ENCODE results near the gene MYG1. TPM values are rescaled to one million over a fixed set of nuclear protein-coding genes. Genes with fewer than 3 reads are reported as not detected.
"Not testable (repeated sequence)": the region's sequence is repeated elsewhere in the genome, so short reads cannot be mapped to it uniquely, and the experiment has no call there.

Gene MYG1
- total and polyA plus RNA-seq, 5 donors, result 28.9 to 44.3 (median 37.3) TPM

- DNase-seq (no peak), ATAC-seq (no peak)
- Histone ChIP-seq H3K27ac (ENCODE audit: low read length) (no peak overlapping the region), H3K27me3 (ENCODE audit: control insufficient read depth, insufficient read depth) (no peaks in the 10 kb centered on the region), H3K9me3 (ENCODE audit: control insufficient read depth, low read length) (no peaks in the 10 kb centered on the region), H3K4me1 (ENCODE audit: control insufficient read depth, insufficient read depth, low read length) (no peaks in the 10 kb centered on the region), H3K4me3 (ENCODE audit: low read length) (no peak overlapping the region)
- intact Hi-C loops (cut with DNase I), result loop anchor here in 3 of 4 donors (10.0 kb wide), 1 partner anchor 177 kb away; the partner anchor contains the start of genes NPFF (in 3 of the 3) and TARBP2 (in 3 of the 3)
- 47% methylated on average over 16 of the region's 16 CpGs for WGBS
Measured at GRCh38 chr12:53328043-53328435, 28.5 kb downstream of the MYG1 start.

- H3K9me3 ChIP-seq (ENCODE audit: control insufficient read depth, low read length), result no peaks in the 10 kb centered on the region
- H3K4me3 ChIP-seq (ENCODE audit: low read length), result no peak overlapping the region
- no peaks in the 10 kb centered on the region for H3K4me1 ChIP-seq (ENCODE audit: control insufficient read depth, insufficient read depth, low read length)
- 47% methylated on average over 5 of the region's 5 CpGs for WGBS
- H3K27ac ChIP-seq (ENCODE audit: low read length), result no peak overlapping the region
- DNase-seq (peak in 1 of 3 donors; percentile 30), ATAC-seq (no peak)
- H3K27me3 ChIP-seq (ENCODE audit: control insufficient read depth, insufficient read depth), result no peaks in the 10 kb centered on the region
- intact Hi-C loops (cut with DNase I), result no loop called here
Measured at GRCh38 chr12:53330671-53331070, 31.2 kb downstream of the MYG1 start.

DNA sequence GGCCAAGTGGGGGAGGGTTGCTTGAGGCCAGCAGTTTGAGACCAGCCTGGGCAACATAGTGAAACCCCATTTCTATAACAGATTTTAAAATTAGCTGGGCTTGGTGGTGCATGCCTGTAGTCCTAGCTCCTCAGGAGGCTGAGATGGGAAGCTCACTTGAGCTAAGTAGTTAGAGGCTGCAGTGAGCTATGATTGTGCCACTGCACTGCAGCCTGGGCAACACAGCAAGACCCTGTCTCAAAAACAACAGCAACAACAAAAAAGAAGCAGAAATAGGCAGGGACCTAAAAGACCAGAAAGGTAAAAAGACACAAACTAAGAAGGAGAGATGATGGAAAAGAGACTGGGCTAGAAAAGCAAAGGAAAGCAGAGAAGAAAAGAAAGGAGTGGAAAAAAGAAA is 32.8 kb downstream of the MYG1 start:
- H3K27me3 ChIP-seq (ENCODE audit: control insufficient read depth, insufficient read depth); H3K4me1 ChIP-seq (ENCODE audit: control insufficient read depth, insufficient read depth, low read length); H3K4me3 ChIP-seq (ENCODE audit: low read length); ATAC-seq; H3K9me3 ChIP-seq (ENCODE audit: control insufficient read depth, low read length); intact Hi-C loops (cut with DNase I); H3K27ac ChIP-seq (ENCODE audit: low read length); DNase-seq: not testable (repeated sequence)

DNA sequence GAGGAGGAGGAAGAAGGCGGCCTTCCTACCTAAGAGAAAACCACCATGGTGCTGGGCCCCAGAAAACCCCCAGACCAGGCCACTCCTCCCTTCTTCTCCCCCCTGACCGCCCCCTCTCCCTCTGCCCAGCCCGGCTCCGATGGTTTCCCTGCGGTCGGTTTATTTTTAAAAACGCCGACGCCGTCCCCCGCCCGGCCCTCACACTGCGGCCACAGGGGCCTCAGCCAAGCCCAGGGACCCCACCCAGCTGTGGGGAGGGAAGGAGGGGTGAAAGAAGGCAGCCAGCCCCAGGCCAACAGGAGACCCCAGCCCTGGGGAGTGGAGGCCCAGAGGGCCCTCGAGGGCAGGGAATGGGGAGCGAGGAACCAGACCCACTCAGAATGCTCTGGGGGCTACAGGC is 33.2 kb downstream of the MYG1 start:
- Histone ChIP-seq H3K27ac (ENCODE audit: low read length) (no peak overlapping the region), H3K4me1 (ENCODE audit: control insufficient read depth, insufficient read depth, low read length) (no peaks in the 10 kb centered on the region), H3K27me3 (ENCODE audit: control insufficient read depth, insufficient read depth) (no peaks in the 10 kb centered on the region), H3K9me3 (ENCODE audit: control insufficient read depth, low read length) (no peaks in the 10 kb centered on the region), H3K4me3 (ENCODE audit: low read length) (no peak overlapping the region)
- peak in 1 of 3 donors; percentile 11 for DNase-seq
- ATAC-seq, result no peak
- intact Hi-C loops (cut with DNase I), result no loop called here
- 49% methylated on average over 15 of the region's 15 CpGs for WGBS

- no peak overlapping the region for H3K4me3 ChIP-seq (ENCODE audit: low read length)
- 89% methylated on average over 4 of the region's 4 CpGs for WGBS
- no peaks in the 10 kb centered on the region for H3K9me3 ChIP-seq (ENCODE audit: control insufficient read depth, low read length)
- no peaks in the 10 kb centered on the region for H3K27me3 ChIP-seq (ENCODE audit: control insufficient read depth, insufficient read depth)
- ATAC-seq (no peak), DNase-seq (peak in 1 of 3 donors; percentile 9)
- no peak overlapping the region for H3K27ac ChIP-seq (ENCODE audit: low read length)
- intact Hi-C loops (cut with DNase I), result no loop called here
- no peaks in the 10 kb centered on the region for H3K4me1 ChIP-seq (ENCODE audit: control insufficient read depth, insufficient read depth, low read length)
Measured at GRCh38 chr12:53333289-53333688, 33.8 kb downstream of the MYG1 start.

DNA sequence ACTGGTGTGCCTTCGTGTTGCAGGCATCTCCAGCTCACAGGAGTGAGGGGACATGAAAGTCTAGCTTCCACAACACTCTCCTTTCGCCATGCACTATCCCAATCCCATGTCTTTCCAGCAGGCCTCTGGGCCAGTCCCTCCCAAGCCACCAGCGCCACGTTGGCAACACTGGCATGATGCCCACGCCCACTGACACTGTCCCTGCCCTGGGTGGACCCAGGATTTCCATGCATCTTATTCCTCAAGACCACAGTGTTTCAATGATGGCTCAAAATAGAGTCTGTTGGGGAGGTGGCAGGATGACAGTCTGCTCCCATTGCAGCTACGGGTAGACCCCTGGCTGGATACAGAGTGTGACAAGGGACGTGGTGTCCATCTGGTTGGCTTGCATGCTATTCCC is 34.4 kb downstream of the MYG1 start:
- ATAC-seq (no peak), DNase-seq (no peak)
- Histone ChIP-seq H3K27me3 (ENCODE audit: control insufficient read depth, insufficient read depth) (no peaks in the 10 kb centered on the region), H3K4me1 (ENCODE audit: control insufficient read depth, insufficient read depth, low read length) (no peaks in the 10 kb centered on the region), H3K27ac (ENCODE audit: low read length) (no peak overlapping the region), H3K4me3 (ENCODE audit: low read length) (no peak overlapping the region), H3K9me3 (ENCODE audit: control insufficient read depth, low read length) (no peaks in the 10 kb centered on the region)
- intact Hi-C loops (cut with DNase I), result no loop called here
- 72% methylated on average over 7 of the region's 7 CpGs for WGBS

DNA sequence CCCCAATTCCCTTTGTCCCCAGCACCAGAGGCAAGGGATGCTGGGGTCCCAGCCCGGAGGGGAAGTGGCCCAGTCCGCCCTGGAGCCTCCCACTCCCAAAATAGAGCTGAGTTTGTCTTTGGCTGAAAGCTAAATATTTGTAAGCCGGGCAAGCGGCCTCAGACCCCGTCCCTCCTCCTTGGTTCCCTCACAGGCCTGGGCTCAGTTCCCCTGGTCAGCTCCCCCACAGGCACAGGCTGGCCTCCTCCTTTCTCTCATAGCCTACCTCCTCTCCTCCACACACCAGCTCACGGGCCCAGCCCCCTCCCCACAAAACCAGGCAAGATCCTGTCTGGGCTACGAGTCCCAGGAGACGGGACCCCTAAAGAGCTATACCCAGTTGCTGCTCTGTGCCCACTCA is 35.3 kb downstream of the MYG1 start:
- Histone ChIP-seq H3K27me3 (ENCODE audit: control insufficient read depth, insufficient read depth) (no peaks in the 10 kb centered on the region), H3K9me3 (ENCODE audit: control insufficient read depth, low read length) (no peaks in the 10 kb centered on the region), H3K27ac (ENCODE audit: low read length) (no peak overlapping the region), H3K4me1 (ENCODE audit: control insufficient read depth, insufficient read depth, low read length) (no peaks in the 10 kb centered on the region), H3K4me3 (ENCODE audit: low read length) (no peak overlapping the region)
- intact Hi-C loops (cut with DNase I), result no loop called here
- DNase-seq (no peak), ATAC-seq (no peak)
- 83% methylated on average over 8 of the region's 8 CpGs for WGBS

GRCh38 chr12:53336181-53336681 is 36.7 kb downstream of the MYG1 start, which contains the start of gene SP7:
SP7 (minus strand) TSS chr12:53336354; CDS start chr12:53335646, 708 bp downstream.
- H3K4me3 ChIP-seq (ENCODE audit: low read length), result no peak within 1 kb of the TSS
- no peak for ATAC-seq
- H3K4me1 ChIP-seq (ENCODE audit: control insufficient read depth, insufficient read depth, low read length), result no peaks in the 10 kb centered on the region
- 47% methylated on average over 15 of the region's 15 CpGs for WGBS
- intact Hi-C loops (cut with DNase I), result no loop called here
- no peaks in the 10 kb centered on the region for H3K27me3 ChIP-seq (ENCODE audit: control insufficient read depth, insufficient read depth)
- DNase-seq, result no peak
- no peaks in the 10 kb centered on the region for H3K9me3 ChIP-seq (ENCODE audit: control insufficient read depth, low read length)
- no peak within 1 kb of the TSS for H3K27ac ChIP-seq (ENCODE audit: low read length)

DNA sequence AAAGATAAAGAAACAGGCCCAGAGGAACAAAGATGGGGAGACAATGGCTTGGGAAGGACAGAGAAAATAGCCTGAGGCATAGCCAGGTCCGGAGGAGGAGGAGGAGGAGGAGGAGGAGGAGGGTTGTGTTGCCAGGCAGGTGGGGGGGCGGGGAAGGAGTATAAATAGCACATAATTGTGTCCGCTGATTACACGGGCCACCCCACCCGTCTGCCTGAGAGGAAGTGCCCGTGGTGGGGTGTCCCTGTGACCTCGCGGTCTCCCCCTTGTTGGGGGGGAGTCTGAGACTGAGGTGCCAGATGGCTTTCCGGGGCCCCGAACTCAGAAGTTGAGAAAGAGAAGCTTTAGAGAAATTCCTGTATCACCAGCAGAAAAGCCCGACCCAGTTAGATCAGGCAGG is 38.5 kb downstream of the MYG1 start:
- ATAC-seq, result no peak
- Histone ChIP-seq H3K9me3 (ENCODE audit: control insufficient read depth, low read length) (no peaks in the 10 kb centered on the region), H3K27me3 (ENCODE audit: control insufficient read depth, insufficient read depth) (no peaks in the 10 kb centered on the region), H3K4me3 (ENCODE audit: low read length) (no peak overlapping the region), H3K27ac (ENCODE audit: low read length) (no peak overlapping the region), H3K4me1 (ENCODE audit: control insufficient read depth, insufficient read depth, low read length) (no peaks in the 10 kb centered on the region)
- intact Hi-C loops (cut with DNase I), result no loop called here
- WGBS, result 24% methylated on average over 11 of the region's 11 CpGs
- no peak for DNase-seq

DNA sequence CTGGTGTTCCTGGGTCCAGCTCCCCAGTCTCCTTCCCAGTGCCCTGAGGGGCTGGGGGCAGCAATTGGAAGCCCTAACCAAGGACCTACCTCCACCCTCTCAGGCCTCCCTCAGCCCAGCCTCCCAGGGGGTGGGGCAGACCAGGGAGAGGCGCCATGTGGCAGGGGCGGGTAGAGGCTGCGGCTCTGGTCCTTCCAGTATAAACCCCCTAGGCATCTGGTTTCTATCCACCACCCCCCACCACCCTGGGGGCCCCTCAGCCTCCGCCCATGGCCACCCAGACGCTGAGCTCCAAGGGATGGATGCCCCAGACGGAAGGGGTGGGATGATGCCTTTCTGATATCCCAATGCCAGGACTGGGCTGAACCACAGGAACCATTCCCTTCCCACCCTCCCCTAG is 39.4 kb downstream of the MYG1 start:
- Histone ChIP-seq H3K9me3 (ENCODE audit: control insufficient read depth, low read length) (no peaks in the 10 kb centered on the region), H3K27me3 (ENCODE audit: control insufficient read depth, insufficient read depth) (no peaks in the 10 kb centered on the region), H3K4me1 (ENCODE audit: control insufficient read depth, insufficient read depth, low read length) (no peaks in the 10 kb centered on the region), H3K4me3 (ENCODE audit: low read length) (no peak overlapping the region), H3K27ac (ENCODE audit: low read length) (no peak overlapping the region)
- WGBS, result 47% methylated on average over 6 of the region's 6 CpGs
- no peak for ATAC-seq
- no peak for DNase-seq
- intact Hi-C loops (cut with DNase I), result no loop called here

DNA sequence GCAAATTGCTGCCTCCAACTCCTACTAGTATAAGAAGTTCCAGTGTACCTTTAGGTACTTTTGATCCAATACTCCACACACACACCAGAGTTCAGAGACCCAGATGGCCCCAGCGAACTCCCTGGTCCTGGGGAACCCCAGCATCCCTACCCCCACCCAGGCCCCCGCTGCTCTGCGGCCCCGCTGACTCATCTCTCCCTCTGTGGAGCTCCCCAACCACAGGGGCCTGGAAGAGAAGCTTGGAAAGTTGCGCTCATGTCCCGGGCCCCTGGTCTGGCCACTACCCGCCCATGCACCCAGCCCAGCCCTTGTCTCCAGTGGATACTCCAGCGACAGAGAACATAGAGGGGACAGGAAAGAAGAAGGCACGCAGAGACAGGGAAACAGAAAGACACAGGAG is 40.9 kb downstream of the MYG1 start:
- Histone ChIP-seq H3K27me3 (ENCODE audit: control insufficient read depth, insufficient read depth) (no peaks in the 10 kb centered on the region), H3K9me3 (ENCODE audit: control insufficient read depth, low read length) (no peaks in the 10 kb centered on the region), H3K4me3 (ENCODE audit: low read length) (no peak overlapping the region), H3K27ac (ENCODE audit: low read length) (no peak overlapping the region), H3K4me1 (ENCODE audit: control insufficient read depth, insufficient read depth, low read length) (no peaks in the 10 kb centered on the region)
- DNase-seq (no peak), ATAC-seq (no peak)
- intact Hi-C loops (cut with DNase I), result no loop called here
- WGBS, result 85% methylated on average over 9 of the region's 9 CpGs

GRCh38 chr12:53343449-53343848 is 44.0 kb downstream of the MYG1 start:
- Histone ChIP-seq H3K9me3 (ENCODE audit: control insufficient read depth, low read length) (no peaks in the 10 kb centered on the region), H3K4me1 (ENCODE audit: control insufficient read depth, insufficient read depth, low read length) (no peaks in the 10 kb centered on the region), H3K27ac (ENCODE audit: low read length) (no peak overlapping the region), H3K27me3 (ENCODE audit: control insufficient read depth, insufficient read depth) (no peaks in the 10 kb centered on the region), H3K4me3 (ENCODE audit: low read length) (no peak overlapping the region)
- 63% methylated on average over 3 of the region's 3 CpGs for WGBS
- no peak for DNase-seq
- intact Hi-C loops (cut with DNase I), result no loop called here
- ATAC-seq, result no peak

Measured in right cardiac atrium (tissue), 5 donors.